Measurements from ENCODE around the gene PLEKHM2. TPM values are rescaled to one million over a fixed set of nuclear protein-coding genes. Genes with fewer than 3 reads are reported as not detected.

PLEKHM2 gene
- polyA plus RNA-seq, 1 donor (not counting 4 experiments of a cell fraction or from before 2014, with no cell fraction given), result 30.0 TPM

DNA sequence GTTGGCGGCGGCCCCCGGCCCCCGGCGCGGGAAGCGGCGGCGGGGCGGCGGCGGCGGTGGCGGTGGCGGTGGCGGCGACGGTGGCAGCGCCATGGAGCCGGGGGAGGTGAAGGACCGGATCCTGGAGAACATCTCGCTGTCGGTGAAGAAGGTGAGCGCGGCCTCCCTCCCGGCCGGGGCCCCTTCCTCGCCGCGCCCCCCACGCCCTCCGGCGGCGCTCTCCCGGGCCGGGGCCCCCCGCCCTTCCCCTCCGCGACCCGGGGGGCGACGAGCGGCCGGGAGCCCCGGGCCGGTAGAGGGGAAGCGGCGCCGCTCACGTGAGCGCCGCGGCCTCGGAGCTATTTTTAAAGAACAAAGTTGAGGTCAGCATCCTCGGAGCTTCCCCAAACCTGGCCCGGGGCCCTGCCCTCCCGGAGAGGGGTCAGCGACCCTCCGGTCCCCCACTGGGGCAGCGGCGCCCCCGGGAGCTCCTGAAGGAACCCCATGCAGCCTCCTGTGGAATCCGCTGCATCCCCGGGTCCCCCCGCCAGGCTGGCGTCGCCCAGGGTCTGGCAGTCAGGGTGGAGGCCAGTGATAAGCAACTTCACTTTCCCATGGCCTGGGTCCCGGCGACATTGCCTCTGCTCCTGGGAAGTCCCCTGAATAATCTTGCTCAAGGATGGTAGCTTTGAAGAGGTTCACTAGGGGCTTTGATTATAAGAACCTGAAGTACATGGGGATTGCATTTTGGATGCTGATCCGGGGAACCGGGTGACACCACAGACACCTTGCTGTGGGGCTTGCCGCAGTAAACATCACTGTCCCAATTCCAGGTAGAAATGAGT, 560 bp downstream of the PLEKHM2 start:
- no peaks in the 10 kb centered on the region for H3K9me1 ChIP-seq (ENCODE audit: control insufficient read depth, extremely low read depth, insufficient read depth, low read length)
- H3K36me3 ChIP-seq (ENCODE audit: control insufficient read depth in 2 of 2, extremely low read depth in 1 of 2, insufficient read depth in 2 of 2, low read length in 2 of 2), result peaks cover 3 to 4% of the 10 kb centered on the region in 2 experiments
- no peaks in the 10 kb centered on the region for H3K27me3 ChIP-seq (ENCODE audit: control insufficient read depth, extremely low read depth, insufficient read depth, low read length)
- peaks cover 46% of the 10 kb centered on the region for H3K4me1 ChIP-seq (ENCODE audit: control insufficient read depth, extremely low read depth, insufficient read depth, low read length)
- dilution Hi-C loops (cut with MboI; ENCODE audit: extremely low pct_ligation_motif_present, low sequenced_read_pairs), result no loop called here
- TF ChIP-seq, protein P1, sequence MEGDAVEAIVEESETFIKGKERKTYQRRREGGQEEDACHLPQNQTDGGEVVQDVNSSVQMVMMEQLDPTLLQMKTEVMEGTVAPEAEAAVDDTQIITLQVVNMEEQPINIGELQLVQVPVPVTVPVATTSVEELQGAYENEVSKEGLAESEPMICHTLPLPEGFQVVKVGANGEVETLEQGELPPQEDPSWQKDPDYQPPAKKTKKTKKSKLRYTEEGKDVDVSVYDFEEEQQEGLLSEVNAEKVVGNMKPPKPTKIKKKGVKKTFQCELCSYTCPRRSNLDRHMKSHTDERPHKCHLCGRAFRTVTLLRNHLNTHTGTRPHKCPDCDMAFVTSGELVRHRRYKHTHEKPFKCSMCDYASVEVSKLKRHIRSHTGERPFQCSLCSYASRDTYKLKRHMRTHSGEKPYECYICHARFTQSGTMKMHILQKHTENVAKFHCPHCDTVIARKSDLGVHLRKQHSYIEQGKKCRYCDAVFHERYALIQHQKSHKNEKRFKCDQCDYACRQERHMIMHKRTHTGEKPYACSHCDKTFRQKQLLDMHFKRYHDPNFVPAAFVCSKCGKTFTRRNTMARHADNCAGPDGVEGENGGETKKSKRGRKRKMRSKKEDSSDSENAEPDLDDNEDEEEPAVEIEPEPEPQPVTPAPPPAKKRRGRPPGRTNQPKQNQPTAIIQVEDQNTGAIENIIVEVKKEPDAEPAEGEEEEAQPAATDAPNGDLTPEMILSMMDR (optimal IDR thresholded peaks at IDR 0.05 in 1 of 3, IDR thresholded peaks at IDR 0.05 in 1 of 3, conservative IDR thresholded peaks at IDR 0.05 in 1 of 3; ENCODE audit: extremely low read depth in 1 of 3, insufficient read depth in 2 of 3, low read length in 3 of 3), result no peak
- no peak for TF ChIP-seq EZH2 (IDR thresholded peaks at IDR 0.05; ENCODE audit: low read length)
- no peak for DNase-seq (ENCODE audit: low read depth, low spot score)
- peak overlapping the region; percentile 99 for H3K4me2 ChIP-seq (ENCODE audit: control insufficient read depth, extremely low read depth, insufficient read depth, low read depth, low read length)
- H2AFZ ChIP-seq (ENCODE audit: control insufficient read depth, low read length), result no peak overlapping the region
- H4K20me1 ChIP-seq (ENCODE audit: control insufficient read depth, extremely low read depth, insufficient read depth, low read length), result peaks cover 3% of the 10 kb centered on the region
- peaks cover 54% of the 10 kb centered on the region for H3K79me2 ChIP-seq (ENCODE audit: control insufficient read depth, insufficient read depth, low read length)
- H3K4me3 ChIP-seq (ENCODE audit: control insufficient read depth in 2 of 3, extremely low read depth in 1 of 3, insufficient read depth in 2 of 3, low read depth in 1 of 3, low read length in 3 of 3), result peak overlapping the region; percentile 70 to 94 (median 89)
- no peaks in the 10 kb centered on the region for H3K9me3 ChIP-seq (ENCODE audit: control insufficient read depth, low read depth, low read length)
- peak overlapping the region; percentile 93 for H3K9ac ChIP-seq (ENCODE audit: control insufficient read depth, extremely low read depth, insufficient read depth, low read length)
- FAIRE-seq, result no peak
- peak overlapping the region; percentile 76 for H3K27ac ChIP-seq (ENCODE audit: control insufficient read depth, insufficient read depth, low read length)

GRCh38 chr1:15685820-15686219, 1.7 kb downstream of the PLEKHM2 start:
- Histone ChIP-seq H3K27ac (ENCODE audit: control insufficient read depth, insufficient read depth, low read length) (peak overlapping the region; percentile 29), H2AFZ (ENCODE audit: control insufficient read depth, low read length) (no peak overlapping the region), H3K79me2 (ENCODE audit: control insufficient read depth, insufficient read depth, low read length) (peaks cover 64% of the 10 kb centered on the region), H3K9ac (ENCODE audit: control insufficient read depth, extremely low read depth, insufficient read depth, low read length) (peak overlapping the region; percentile 93), H3K4me1 (ENCODE audit: control insufficient read depth, extremely low read depth, insufficient read depth, low read length) (peaks cover 35% of the 10 kb centered on the region), H3K4me2 (ENCODE audit: control insufficient read depth, extremely low read depth, insufficient read depth, low read depth, low read length) (peak overlapping the region; percentile 99), H4K20me1 (ENCODE audit: control insufficient read depth, extremely low read depth, insufficient read depth, low read length) (peaks cover 3% of the 10 kb centered on the region), H3K9me1 (ENCODE audit: control insufficient read depth, extremely low read depth, insufficient read depth, low read length) (no peaks in the 10 kb centered on the region), H3K27me3 (ENCODE audit: control insufficient read depth, extremely low read depth, insufficient read depth, low read length) (no peaks in the 10 kb centered on the region), H3K36me3 (ENCODE audit: control insufficient read depth in 2 of 2, extremely low read depth in 1 of 2, insufficient read depth in 2 of 2, low read length in 2 of 2) (peaks cover 3 to 4% of the 10 kb centered on the region in 2 experiments), H3K4me3 (ENCODE audit: control insufficient read depth in 2 of 3, extremely low read depth in 1 of 3, insufficient read depth in 2 of 3, low read depth in 1 of 3, low read length in 3 of 3) (peak overlapping the region; percentile 70 to 94 (median 89)), H3K9me3 (ENCODE audit: control insufficient read depth, low read depth, low read length) (no peaks in the 10 kb centered on the region)
- dilution Hi-C loops (cut with MboI; ENCODE audit: extremely low pct_ligation_motif_present, low sequenced_read_pairs), result no loop called here
- TF ChIP-seq, protein P1 (optimal IDR thresholded peaks at IDR 0.05 in 1 of 3, IDR thresholded peaks at IDR 0.05 in 1 of 3, conservative IDR thresholded peaks at IDR 0.05 in 1 of 3; ENCODE audit: extremely low read depth in 1 of 3, insufficient read depth in 2 of 3, low read length in 3 of 3), result no peak
- TF ChIP-seq EZH2 (IDR thresholded peaks at IDR 0.05; ENCODE audit: low read length), result no peak
- FAIRE-seq (peak; percentile 48), DNase-seq (ENCODE audit: low read depth, low spot score) (no peak)

Measured in keratinocyte (primary cell).